GM18498 (cell line): ENCODE results near the gene P2RY4.
"Not testable (repeated sequence)": the region's sequence is repeated elsewhere in the genome, so short reads cannot be mapped to it uniquely, and the experiment has no call there.

Experiments used
- ATAC-seq: cut with Tn5 transposase; IDR thresholded peaks from one replicate; pipeline ENCODE4 v1.9.1; 2021; ENCODE audit warnings: mild to moderate bottlenecking, moderate library complexity; ENCODE audit not compliant: unreplicated experiment

The P2RY4 gene

GRCh38 chrX:70244881-70245280 lies 15.1 kb downstream of the P2RY4 start:
- no peak for ATAC-seq

- ATAC-seq: not testable (repeated sequence)
These were observed 16.4 kb downstream of the P2RY4 start for GRCh38 chrX:70243601-70244000.

- ATAC-seq: no peak
These were observed 18.5 kb downstream of the P2RY4 start for GRCh38 chrX:70241501-70241900.

- ATAC-seq: no peak
These were observed 19.3 kb downstream of the P2RY4 start for GRCh38 chrX:70240751-70241150.

GRCh38 chrX:70234355-70234754 lies 25.6 kb downstream of the P2RY4 start, which contains the start of gene AWAT1:
AWAT1 (plus strand) TSS chrX:70234655; CDS start chrX:70234696, 41 bp downstream.
- ATAC-seq: no peak

GRCh38 chrX:70231666-70232065 lies 28.3 kb downstream of the P2RY4 start:
- no peak for ATAC-seq

GRCh38 chrX:70226687-70227086 lies 33.3 kb downstream of the P2RY4 start:
- no peak for ATAC-seq

- ATAC-seq: no peak
These were observed 34.0 kb downstream of the P2RY4 start for GRCh38 chrX:70226048-70226447.

- ATAC-seq: no peak
These were observed 39.9 kb downstream of the P2RY4 start for GRCh38 chrX:70219938-70220764.

GRCh38 chrX:70209570-70209969 lies 50.4 kb downstream of the P2RY4 start:
- ATAC-seq: not testable (repeated sequence)

- ATAC-seq: no peak
These were observed 51.5 kb downstream of the P2RY4 start for GRCh38 chrX:70208479-70208878.
